ENCODE results near the gene AREL1.

The AREL1 gene

DNA sequence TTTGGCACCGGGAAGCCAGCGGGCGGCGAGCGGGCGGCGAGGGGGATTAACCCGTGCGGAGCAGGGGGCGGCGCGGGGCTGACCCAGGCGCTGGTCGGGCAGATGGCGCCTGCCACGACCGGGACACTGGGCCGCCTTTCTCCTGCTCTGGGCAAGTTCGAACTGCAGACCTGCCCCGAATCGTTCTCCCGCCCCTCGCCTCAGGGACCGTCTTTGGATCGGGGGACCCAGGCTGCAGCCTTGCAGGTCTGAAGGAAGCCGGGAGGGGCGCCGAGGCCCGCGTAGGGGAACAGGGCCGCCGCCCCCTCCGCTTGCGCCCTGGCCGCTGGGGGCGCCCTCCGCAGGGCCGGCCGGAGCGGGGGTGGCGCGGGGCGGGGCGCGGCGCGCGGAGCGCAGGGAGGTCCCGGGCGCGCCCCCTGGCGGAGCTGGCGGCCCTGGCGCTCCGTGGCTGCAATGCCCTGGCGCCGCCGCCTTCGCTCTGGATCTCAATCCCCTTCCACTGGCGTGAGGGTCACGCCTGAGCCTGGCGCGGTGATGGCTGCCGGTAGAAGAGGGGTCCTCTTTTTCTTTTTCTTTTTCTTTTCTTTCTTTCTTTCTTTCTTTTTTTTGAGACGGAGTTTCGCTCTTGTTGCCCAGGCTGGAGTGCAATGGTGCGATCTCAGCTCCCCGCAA is 100.4 kb downstream of the AREL1 start:
- POLR2A ChIA-PET: no interaction called here
- Histone ChIP-seq H3K36me3 (ENCODE audit: control insufficient read depth in 2 of 2, insufficient read depth in 1 of 2, low read length in 2 of 2) (no peaks in the 10 kb centered on the region), H3K9me3 (ENCODE audit: control insufficient read depth, insufficient read depth, low read depth, low read length) (no peaks in the 10 kb centered on the region), H3K4me3 (ENCODE audit: low read depth, low read length) (peak overlapping the region; percentile 61), H3K4me1 (ENCODE audit: control insufficient read depth, insufficient read depth, low read length) (peaks cover 3% of the 10 kb centered on the region; the same call in 1 of the 2 replicates), H3K27ac (ENCODE audit: extremely low read depth, low read depth, low read length) (peak overlapping the region; percentile 49; the same call in 1 of the 2 replicates)
- CTCF ChIA-PET: interaction anchor here (0.6 to 3.2 kb wide), 35 partner anchors 9 to 669 kb away, joined by 3 to 18 read pairs (median 3); partner anchors contain the start of genes ABCD4, ISCA2, NPC2 and SYNDIG1L
- peak; percentile 68; the same call in 1 of the 2 replicates for TF ChIP-seq KLF9 (tag by site-specific recombination; IDR thresholded peaks at IDR 0.05; ENCODE audit: low read depth)
- peak; percentile 29; the same call in 1 of the 2 replicates for TF ChIP-seq GLIS1 (tag by site-specific recombination; IDR thresholded peaks at IDR 0.05)
- TF ChIP-seq ZBTB20 (tag by site-specific recombination; IDR thresholded peaks at IDR 0.05): peak; percentile 17; the same call in 1 of the 2 replicates
- peak; percentile 89 for TF ChIP-seq ZBTB48 (tag by site-specific recombination; IDR thresholded peaks at IDR 0.05)
- no peak for TF ChIP-seq ZNF514 (tag by site-specific recombination; IDR thresholded peaks at IDR 0.05)
- no peak for TF ChIP-seq ZNF596 (tag by site-specific recombination; IDR thresholded peaks at IDR 0.05)
- TF ChIP-seq, protein P1, sequence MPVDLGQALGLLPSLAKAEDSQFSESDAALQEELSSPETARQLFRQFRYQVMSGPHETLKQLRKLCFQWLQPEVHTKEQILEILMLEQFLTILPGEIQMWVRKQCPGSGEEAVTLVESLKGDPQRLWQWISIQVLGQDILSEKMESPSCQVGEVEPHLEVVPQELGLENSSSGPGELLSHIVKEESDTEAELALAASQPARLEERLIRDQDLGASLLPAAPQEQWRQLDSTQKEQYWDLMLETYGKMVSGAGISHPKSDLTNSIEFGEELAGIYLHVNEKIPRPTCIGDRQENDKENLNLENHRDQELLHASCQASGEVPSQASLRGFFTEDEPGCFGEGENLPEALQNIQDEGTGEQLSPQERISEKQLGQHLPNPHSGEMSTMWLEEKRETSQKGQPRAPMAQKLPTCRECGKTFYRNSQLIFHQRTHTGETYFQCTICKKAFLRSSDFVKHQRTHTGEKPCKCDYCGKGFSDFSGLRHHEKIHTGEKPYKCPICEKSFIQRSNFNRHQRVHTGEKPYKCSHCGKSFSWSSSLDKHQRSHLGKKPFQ (tag by site-specific recombination; IDR thresholded peaks at IDR 0.05): no peak
- no peak for TF ChIP-seq ZNF324 (tag by site-specific recombination; IDR thresholded peaks at IDR 0.05)
- peak; percentile 93 for TF ChIP-seq ZBTB8A (tag by site-specific recombination; IDR thresholded peaks at IDR 0.05)
- no peak for TF ChIP-seq ZNF830 (tag by site-specific recombination; IDR thresholded peaks at IDR 0.05; ENCODE audit: low read depth)
- TF ChIP-seq KLF8 (tag by site-specific recombination; IDR thresholded peaks at IDR 0.05): peak; percentile 34; the same call in 1 of the 2 replicates
- TF ChIP-seq, protein P2, sequence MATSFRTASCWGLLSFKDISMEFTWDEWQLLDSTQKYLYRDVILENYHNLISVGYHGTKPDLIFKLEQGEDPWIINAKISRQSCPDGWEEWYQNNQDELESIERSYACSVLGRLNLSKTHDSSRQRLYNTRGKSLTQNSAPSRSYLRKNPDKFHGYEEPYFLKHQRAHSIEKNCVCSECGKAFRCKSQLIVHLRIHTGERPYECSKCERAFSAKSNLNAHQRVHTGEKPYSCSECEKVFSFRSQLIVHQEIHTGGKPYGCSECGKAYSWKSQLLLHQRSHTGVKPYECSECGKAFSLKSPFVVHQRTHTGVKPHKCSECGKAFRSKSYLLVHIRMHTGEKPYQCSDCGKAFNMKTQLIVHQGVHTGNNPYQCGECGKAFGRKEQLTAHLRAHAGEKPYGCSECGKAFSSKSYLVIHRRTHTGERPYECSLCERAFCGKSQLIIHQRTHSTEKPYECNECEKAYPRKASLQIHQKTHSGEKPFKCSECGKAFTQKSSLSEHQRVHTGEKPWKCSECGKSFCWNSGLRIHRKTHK (tag by site-specific recombination; IDR thresholded peaks at IDR 0.05): no peak
- TF ChIP-seq ZNF391 (tag by site-specific recombination; IDR thresholded peaks at IDR 0.05; ENCODE audit: borderline replicate concordance, low read depth): no peak
- TF ChIP-seq SETDB1 (IDR thresholded peaks at IDR 0.05; ENCODE audit: insufficient read length, low read length): no peak
- no peak for TF ChIP-seq ZNF768 (tag by site-specific recombination; IDR thresholded peaks at IDR 0.05)
- no peak for TF ChIP-seq ZNF239 (tag by site-specific recombination; IDR thresholded peaks at IDR 0.05)
- TF ChIP-seq ZFHX2 (tag by site-specific recombination; conservative IDR thresholded peaks at IDR 0.05): peak; percentile 81
- no peak for TF ChIP-seq ZFP69B (tag by site-specific recombination; IDR thresholded peaks at IDR 0.05)
- no peak for TF ChIP-seq GLI2 (tag by site-specific recombination; IDR thresholded peaks at IDR 0.05; ENCODE audit: borderline replicate concordance, low read depth)
- TF ChIP-seq ZNF335 (tag by site-specific recombination; conservative IDR thresholded peaks at IDR 0.05): peak; percentile 57
- TF ChIP-seq ZNF560 (tag by site-specific recombination; IDR thresholded peaks at IDR 0.05; ENCODE audit: borderline replicate concordance): peak; percentile 96
- no peak for TF ChIP-seq ZNF138 (tag by site-specific recombination; IDR thresholded peaks at IDR 0.05; ENCODE audit: borderline replicate concordance)
- TF ChIP-seq HOXD13 (CRISPR knock-in tag; IDR thresholded peaks at IDR 0.05; ENCODE audit: borderline replicate concordance): no peak
- no peak for TF ChIP-seq ZNF211 (tag by site-specific recombination; IDR thresholded peaks at IDR 0.05; ENCODE audit: low read depth)
- TF ChIP-seq TCF7L2 (IDR thresholded peaks at IDR 0.05; ENCODE audit: borderline replicate concordance, low read depth, low read length): no peak
- no peak for TF ChIP-seq ZNF248 (tag by site-specific recombination; IDR thresholded peaks at IDR 0.05)
- TF ChIP-seq ZNF558 (tag by site-specific recombination; IDR thresholded peaks at IDR 0.05): no peak
- TF ChIP-seq HOXA7 (CRISPR knock-in tag; IDR thresholded peaks at IDR 0.05; ENCODE audit: borderline replicate concordance): no peak
- TF ChIP-seq, protein P3, sequence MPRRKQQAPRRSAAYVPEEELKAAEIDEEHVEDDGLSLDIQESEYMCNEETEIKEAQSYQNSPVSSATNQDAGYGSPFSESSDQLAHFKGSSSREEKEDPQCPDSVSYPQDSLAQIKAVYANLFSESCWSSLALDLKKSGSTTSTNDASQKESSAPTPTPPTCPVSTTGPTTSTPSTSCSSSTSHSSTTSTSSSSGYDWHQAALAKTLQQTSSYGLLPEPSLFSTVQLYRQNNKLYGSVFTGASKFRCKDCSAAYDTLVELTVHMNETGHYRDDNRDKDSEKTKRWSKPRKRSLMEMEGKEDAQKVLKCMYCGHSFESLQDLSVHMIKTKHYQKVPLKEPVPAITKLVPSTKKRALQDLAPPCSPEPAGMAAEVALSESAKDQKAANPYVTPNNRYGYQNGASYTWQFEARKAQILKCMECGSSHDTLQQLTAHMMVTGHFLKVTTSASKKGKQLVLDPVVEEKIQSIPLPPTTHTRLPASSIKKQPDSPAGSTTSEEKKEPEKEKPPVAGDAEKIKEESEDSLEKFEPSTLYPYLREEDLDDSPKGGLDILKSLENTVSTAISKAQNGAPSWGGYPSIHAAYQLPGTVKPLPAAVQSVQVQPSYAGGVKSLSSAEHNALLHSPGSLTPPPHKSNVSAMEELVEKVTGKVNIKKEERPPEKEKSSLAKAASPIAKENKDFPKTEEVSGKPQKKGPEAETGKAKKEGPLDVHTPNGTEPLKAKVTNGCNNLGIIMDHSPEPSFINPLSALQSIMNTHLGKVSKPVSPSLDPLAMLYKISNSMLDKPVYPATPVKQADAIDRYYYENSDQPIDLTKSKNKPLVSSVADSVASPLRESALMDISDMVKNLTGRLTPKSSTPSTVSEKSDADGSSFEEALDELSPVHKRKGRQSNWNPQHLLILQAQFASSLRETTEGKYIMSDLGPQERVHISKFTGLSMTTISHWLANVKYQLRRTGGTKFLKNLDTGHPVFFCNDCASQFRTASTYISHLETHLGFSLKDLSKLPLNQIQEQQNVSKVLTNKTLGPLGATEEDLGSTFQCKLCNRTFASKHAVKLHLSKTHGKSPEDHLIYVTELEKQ (tag by site-specific recombination; IDR thresholded peaks at IDR 0.05; ENCODE audit: borderline replicate concordance): no peak
- 0 out of 2 replicates have a peak, but pooled peaks have one; percentile 13 for TF ChIP-seq ZSCAN30 (tag by site-specific recombination; IDR thresholded peaks at IDR 0.05)
